AG04450 (cell line): ENCODE data around the gene CEBPG. TPM values are rescaled to one million over a fixed set of nuclear protein-coding genes. Genes with fewer than 3 reads are reported as not detected.

ENCODE experiments used
- CTCF ChIA-PET: fragments of 300-600, 350-600 bp; formaldehyde crosslinking; extraction: SDS; loops from one replicate; lab custom pipeline; 2022; ENCODE audit warnings: antibody characterized with exemption, inconsistent platforms; lab: Charles Lee
- POLR2A ChIA-PET: fragments of 350-600 bp; formaldehyde crosslinking; extraction: SDS; loops from one replicate; lab custom pipeline; 2021; ENCODE audit warnings: antibody characterized with exemption, inconsistent platforms; lab: Yijun Ruan, JAX
- DNase-seq: peaks from one replicate; pipeline ENCODE4 v3.0.0-alpha.2; 2011; ENCODE audit warnings: low read depth, low spot score
- H3K27ac ChIP-seq: one replicate; pipeline ENCODE4 v1.5.1; 2012; ENCODE audit warnings: low read depth, low read length, control low read depth
- H3K27me3 ChIP-seq: one replicate; pipeline ENCODE4 v1.6.0; 2012; ENCODE audit warnings: low read length; ENCODE audit not compliant: control insufficient read depth, insufficient read depth
- H3K4me3 ChIP-seq: 2 replicates; pipeline ENCODE4 v1.5.1; 2011; ENCODE audit warnings: mild to moderate bottlenecking, low read depth, low read length, control low read depth
- H3K9me3 ChIP-seq: 2 replicates; pipeline ENCODE4 v1.5.1; 2012; ENCODE audit warnings: low read length; ENCODE audit not compliant: control insufficient read depth, insufficient read depth
- polyA plus RNA-seq: library from polyadenylated mRNA; depleted of rRNA; stranded (reverse); fragments of >200 nt; gene quantifications from 2 replicates; pipeline ENCODE4 v1.2.3, GENCODE V29; 2011
- TF ChIP-seq, protein P1 (sequence below): IDR thresholded peaks from 2 replicates; pipeline ENCODE4 v1.5.1; 2011; ENCODE audit warnings: low read depth, low read length, control low read depth, inconsistent platforms

Gene CEBPG
- polyA plus RNA-seq, 1 experiment: 31.6 TPM

DNA sequence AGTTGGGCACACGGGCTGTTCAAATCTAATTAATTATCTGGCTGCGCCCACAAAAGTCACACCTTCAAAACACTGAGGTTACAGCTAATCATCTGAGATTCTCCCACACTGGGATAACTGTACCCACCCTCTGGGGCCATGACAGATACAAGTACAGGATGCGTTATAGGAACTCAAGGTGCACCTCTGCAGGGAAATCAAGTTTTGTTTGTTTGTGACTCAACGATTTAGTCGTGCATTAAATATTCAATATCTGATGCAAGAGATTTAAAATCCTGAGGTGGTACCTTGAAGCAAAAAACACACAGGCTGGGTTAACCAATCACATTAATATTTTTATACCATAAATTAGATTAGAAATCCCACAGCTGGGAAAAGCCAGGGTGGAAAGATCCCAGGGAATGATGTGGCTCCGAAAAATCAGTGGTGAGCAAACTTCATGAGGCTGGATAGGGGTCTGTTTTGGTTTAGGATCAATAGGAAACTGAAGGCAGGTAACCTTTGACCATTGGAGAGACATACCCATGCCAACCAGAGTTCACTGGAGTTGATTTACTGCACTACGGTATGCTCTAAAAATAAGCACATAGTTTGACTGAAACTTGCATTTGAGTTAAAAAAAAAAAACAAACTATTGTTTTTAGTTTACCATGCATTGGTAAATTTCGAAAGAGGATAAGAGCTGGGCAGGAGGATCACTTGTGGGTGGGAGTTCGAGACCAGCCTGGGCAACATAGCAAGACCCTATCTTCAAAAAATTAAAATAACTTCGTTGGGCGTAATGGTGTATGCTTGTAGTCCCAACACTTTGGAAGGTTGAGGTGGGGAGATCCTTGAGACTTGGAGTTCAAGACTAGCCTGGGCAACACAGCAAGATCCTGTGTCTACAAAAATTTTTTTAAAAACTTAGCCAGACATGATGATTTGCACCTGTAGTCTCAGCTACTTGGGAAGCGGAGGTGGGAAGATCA is 23.9 kb upstream of the CEBPG start:
- CTCF ChIA-PET: no interaction called here
- TF ChIP-seq, protein P1, sequence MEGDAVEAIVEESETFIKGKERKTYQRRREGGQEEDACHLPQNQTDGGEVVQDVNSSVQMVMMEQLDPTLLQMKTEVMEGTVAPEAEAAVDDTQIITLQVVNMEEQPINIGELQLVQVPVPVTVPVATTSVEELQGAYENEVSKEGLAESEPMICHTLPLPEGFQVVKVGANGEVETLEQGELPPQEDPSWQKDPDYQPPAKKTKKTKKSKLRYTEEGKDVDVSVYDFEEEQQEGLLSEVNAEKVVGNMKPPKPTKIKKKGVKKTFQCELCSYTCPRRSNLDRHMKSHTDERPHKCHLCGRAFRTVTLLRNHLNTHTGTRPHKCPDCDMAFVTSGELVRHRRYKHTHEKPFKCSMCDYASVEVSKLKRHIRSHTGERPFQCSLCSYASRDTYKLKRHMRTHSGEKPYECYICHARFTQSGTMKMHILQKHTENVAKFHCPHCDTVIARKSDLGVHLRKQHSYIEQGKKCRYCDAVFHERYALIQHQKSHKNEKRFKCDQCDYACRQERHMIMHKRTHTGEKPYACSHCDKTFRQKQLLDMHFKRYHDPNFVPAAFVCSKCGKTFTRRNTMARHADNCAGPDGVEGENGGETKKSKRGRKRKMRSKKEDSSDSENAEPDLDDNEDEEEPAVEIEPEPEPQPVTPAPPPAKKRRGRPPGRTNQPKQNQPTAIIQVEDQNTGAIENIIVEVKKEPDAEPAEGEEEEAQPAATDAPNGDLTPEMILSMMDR: no peak

DNA sequence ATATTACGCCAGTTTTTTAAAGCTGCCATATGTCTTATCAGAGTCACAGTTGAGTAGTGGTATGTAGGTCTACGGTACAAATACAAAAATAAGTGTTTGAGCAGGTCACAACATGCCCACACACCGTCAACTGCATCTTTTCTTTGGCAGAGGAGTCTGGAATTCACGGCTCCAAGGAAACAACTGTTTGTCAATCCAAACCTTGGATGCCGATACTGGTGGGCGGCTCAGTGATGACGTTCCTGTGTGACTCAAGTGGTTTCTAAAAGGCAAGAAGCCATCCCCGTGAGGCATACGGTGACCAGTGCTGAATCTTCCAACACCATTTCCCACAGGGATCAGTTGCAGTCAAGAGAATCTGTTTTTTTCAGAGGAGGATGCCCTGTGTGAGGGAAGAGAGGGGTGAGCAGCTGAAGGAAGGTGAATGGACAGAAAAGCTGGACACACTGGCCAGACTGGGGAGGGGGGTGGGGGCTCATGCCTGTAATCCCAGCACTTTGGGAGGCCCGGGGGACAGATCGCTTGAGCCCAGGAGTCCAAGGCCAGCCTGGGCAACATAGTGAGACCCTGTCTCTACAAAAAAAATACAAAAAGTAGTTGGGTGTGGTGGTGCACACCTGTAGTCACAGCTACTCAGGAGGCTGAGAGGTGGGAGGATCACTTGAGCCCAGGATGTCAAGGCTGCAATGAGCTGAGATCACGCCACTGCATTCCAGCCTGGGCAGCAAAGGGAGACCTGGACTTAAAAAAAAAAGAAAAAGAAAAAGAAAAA is 22.8 kb upstream of the CEBPG start:
- ChIA-PET CTCF (no interaction called here), POLR2A (no interaction called here)
- no peak for DNase-seq
- H3K9me3 ChIP-seq: no peaks in the 10 kb centered on the region
- TF ChIP-seq, protein P1: no peak
- H3K27me3 ChIP-seq: peaks cover 7% of the 10 kb centered on the region
- H3K4me3 ChIP-seq: no peak overlapping the region
- H3K27ac ChIP-seq: no peak overlapping the region

More for the DNA sequence above, 23.9 kb upstream of the CEBPG start:
- H3K9me3 ChIP-seq: no peaks in the 10 kb centered on the region
- H3K27ac ChIP-seq: no peak overlapping the region
- POLR2A ChIA-PET: no interaction called here
- peaks cover 10% of the 10 kb centered on the region for H3K27me3 ChIP-seq
- DNase-seq: no peak
- H3K4me3 ChIP-seq: no peak overlapping the region

DNA sequence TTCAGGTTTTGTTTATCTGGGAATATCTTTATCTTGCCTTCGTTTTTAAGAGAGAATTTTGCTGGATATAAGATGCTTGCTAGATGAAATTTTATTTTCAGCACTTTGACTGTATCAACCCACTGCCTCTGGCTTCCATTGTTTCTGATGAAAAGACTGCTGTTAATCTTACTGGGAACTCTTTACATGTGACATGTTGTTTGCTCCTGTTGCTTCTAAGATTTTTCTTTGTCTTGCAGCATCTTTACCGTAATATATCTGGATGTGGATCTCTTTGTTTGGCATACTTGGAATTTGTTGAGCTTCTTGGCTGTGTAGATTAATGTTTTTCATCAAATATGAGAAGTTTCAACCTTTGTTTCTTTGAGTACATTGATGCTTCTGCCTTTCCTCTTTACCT is 18.0 kb upstream of the CEBPG start:
- Histone ChIP-seq H3K27me3 (peaks cover 2% of the 10 kb centered on the region), H3K9me3 (no peaks in the 10 kb centered on the region), H3K27ac (no peak overlapping the region), H3K4me3 (no peak overlapping the region)
- TF ChIP-seq, protein P1: no peak
- ChIA-PET POLR2A (no interaction called here), CTCF (interaction anchor here (0.9 kb wide), 1 partner anchor 12 kb away, joined by 6 read pairs; no protein-coding TSS in a partner anchor)
- no peak for DNase-seq

DNA sequence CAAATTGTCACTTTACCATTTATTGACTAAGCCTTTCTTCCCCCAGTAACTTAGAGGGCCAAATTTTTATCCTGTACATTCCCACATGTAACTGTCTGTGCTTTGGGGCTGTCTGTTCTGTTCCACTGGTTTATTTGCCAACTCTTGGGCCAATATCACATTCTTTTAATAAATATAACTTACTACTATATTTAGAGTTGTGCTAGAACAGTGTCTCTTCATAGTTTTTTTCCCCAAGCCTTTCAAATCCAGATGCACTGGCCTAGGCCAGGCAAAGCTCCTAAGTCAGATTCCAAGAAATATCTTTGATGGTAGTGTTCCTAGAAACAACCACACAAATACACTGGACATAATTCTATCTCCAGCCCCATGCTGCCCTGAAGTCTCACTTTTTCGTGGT is 16.0 kb upstream of the CEBPG start:
- Histone ChIP-seq H3K27me3 (peaks cover 9% of the 10 kb centered on the region), H3K27ac (no peak overlapping the region), H3K4me3 (no peak overlapping the region), H3K9me3 (no peaks in the 10 kb centered on the region)
- POLR2A ChIA-PET: interaction anchor here (0.7 kb wide), 1 partner anchor 262 kb away, joined by 4 read pairs; no protein-coding TSS in a partner anchor
- CTCF ChIA-PET: interaction anchor here (0.7 kb wide), 1 partner anchor 58 kb away, joined by 4 read pairs; no protein-coding TSS in a partner anchor
- no peak for DNase-seq
- TF ChIP-seq, protein P1: no peak
